MM.1S (cell line): ENCODE measurements around the gene FAM81A.
"Not testable (repeated sequence)": the region's sequence is repeated elsewhere in the genome, so short reads cannot be mapped to it uniquely, and the experiment has no call there.

Experiments
- CTCF ChIP-seq: fragments of 300-600 bp; sonication (generic); IDR thresholded peaks from 2 replicates; pipeline ENCODE4 v1.5.1; 2016; ENCODE audit warnings: antibody characterized with exemption, low read length, mixed read lengths
- EZH2 ChIP-seq: fragments of 300-600 bp; sonication (generic); optimal IDR thresholded peaks from 2 replicates; pipeline ENCODE3; 2017; ENCODE audit warnings: low read depth, mild to moderate bottlenecking, antibody characterized with exemption, low read length, mixed read lengths

- TF ChIP-seq CTCF, EZH2: not testable (repeated sequence)
Measured at GRCh38 chr15:59401051-59401823, 36.7 kb upstream of the FAM81A start.
